Measurements from ENCODE around the gene GNA14. TPM values are rescaled to one million over a fixed set of nuclear protein-coding genes. Genes with fewer than 3 reads are reported as not detected.

GNA14 gene
- total RNA-seq, 2 donors from 2014 or later = 0.62 to 8.0 TPM

DNA sequence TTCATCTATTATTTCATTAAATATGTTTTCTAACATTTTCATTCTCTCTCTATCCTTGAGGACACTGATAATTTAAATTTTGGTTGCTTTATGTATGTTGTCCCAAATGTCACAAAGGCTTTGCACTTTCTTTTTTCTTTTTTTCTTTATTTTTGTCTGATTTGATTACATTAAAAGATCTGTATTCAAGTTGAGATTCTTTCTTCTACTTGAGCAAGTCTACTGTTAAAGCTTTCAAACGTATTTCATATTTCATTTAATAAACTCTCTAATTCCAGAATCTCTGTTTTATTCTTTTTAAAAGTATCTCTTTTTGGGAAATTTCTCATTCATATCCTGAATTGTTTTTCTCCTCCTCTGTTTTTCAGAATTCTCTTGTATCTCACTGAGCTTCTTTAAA is 106.5 kb downstream of the GNA14 start:
- H3K4me3 ChIP-seq (ENCODE audit: low read length) = no peak overlapping the region
- 82% methylated on average over 1 of the region's 1 CpG; no CpG with 5 or more reads in 1 of the 2 experiments for WGBS, 2 experiments (ENCODE audit: insufficient coverage in 1 of 2, insufficient read length in 1 of 2)
- H3K27ac ChIP-seq (ENCODE audit: low read depth, low read length) = no peak overlapping the region
- H3K27me3 ChIP-seq (ENCODE audit: control insufficient read depth, insufficient read depth, low read length, poor library complexity, severe bottlenecking) = no peaks in the 10 kb centered on the region
- TF ChIP-seq, protein P1, sequence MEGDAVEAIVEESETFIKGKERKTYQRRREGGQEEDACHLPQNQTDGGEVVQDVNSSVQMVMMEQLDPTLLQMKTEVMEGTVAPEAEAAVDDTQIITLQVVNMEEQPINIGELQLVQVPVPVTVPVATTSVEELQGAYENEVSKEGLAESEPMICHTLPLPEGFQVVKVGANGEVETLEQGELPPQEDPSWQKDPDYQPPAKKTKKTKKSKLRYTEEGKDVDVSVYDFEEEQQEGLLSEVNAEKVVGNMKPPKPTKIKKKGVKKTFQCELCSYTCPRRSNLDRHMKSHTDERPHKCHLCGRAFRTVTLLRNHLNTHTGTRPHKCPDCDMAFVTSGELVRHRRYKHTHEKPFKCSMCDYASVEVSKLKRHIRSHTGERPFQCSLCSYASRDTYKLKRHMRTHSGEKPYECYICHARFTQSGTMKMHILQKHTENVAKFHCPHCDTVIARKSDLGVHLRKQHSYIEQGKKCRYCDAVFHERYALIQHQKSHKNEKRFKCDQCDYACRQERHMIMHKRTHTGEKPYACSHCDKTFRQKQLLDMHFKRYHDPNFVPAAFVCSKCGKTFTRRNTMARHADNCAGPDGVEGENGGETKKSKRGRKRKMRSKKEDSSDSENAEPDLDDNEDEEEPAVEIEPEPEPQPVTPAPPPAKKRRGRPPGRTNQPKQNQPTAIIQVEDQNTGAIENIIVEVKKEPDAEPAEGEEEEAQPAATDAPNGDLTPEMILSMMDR (conservative IDR thresholded peaks at IDR 0.05) = no peak
- no peak for DNase-seq
- H3K4me1 ChIP-seq (ENCODE audit: control insufficient read depth, insufficient read depth, low read length) = no peaks in the 10 kb centered on the region
- no peak overlapping the region for H3K4me3 Mint-ChIP-seq
- H3K27me3 Mint-ChIP-seq (ENCODE audit: insufficient read depth) = no peaks in the 10 kb centered on the region
- peaks cover 6% of the 10 kb centered on the region for H3K36me3 Mint-ChIP-seq (ENCODE audit: low read depth)
- no peaks in the 10 kb centered on the region for H3K36me3 ChIP-seq (ENCODE audit: control insufficient read depth, insufficient read depth, low read length)
- no peak overlapping the region for H3K9ac ChIP-seq (ENCODE audit: extremely low read depth, low read length, poor library complexity, severe bottlenecking)
- peaks cover 39% of the 10 kb centered on the region for H3K9me3 Mint-ChIP-seq
- peaks cover 21% of the 10 kb centered on the region for H3K4me1 Mint-ChIP-seq
- H3K27ac Mint-ChIP-seq = no peak overlapping the region
- H3K9me3 ChIP-seq (ENCODE audit: control insufficient read depth, low read length) = peaks cover 34% of the 10 kb centered on the region

DNA sequence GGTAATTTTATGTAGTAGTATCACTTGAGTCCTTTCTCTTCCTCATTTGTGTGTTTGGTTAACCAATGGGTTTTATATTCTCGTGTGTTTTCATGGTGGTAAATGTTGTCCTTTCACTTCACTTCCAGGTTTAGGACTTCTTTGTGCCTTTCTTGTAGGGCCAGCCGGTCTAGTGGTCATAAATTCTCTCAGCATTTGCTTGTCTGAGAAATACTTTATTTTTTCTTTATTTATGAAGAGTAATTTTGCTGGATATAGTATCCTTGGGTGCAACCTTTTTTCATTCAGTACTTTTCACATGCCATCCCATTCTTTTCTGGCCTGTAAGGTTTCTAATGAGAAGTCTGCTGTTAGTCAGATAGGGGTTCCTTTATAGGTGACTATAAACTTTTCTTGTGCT is 107.1 kb downstream of the GNA14 start:
- no peaks in the 10 kb centered on the region for H3K36me3 ChIP-seq (ENCODE audit: control insufficient read depth, insufficient read depth, low read length)
- H3K4me3 ChIP-seq (ENCODE audit: low read length) = no peak overlapping the region
- no peaks in the 10 kb centered on the region for H3K27me3 Mint-ChIP-seq (ENCODE audit: insufficient read depth)
- no peak overlapping the region for H3K27ac Mint-ChIP-seq
- H3K4me1 Mint-ChIP-seq = peaks cover 17% of the 10 kb centered on the region
- no peak overlapping the region for H3K27ac ChIP-seq (ENCODE audit: low read depth, low read length)
- H3K4me1 ChIP-seq (ENCODE audit: control insufficient read depth, insufficient read depth, low read length) = no peaks in the 10 kb centered on the region
- TF ChIP-seq, protein P1 (conservative IDR thresholded peaks at IDR 0.05) = no peak
- no peak for DNase-seq
- no peak overlapping the region for H3K4me3 Mint-ChIP-seq
- no peaks in the 10 kb centered on the region for H3K27me3 ChIP-seq (ENCODE audit: control insufficient read depth, insufficient read depth, low read length, poor library complexity, severe bottlenecking)
- WGBS, 2 experiments (ENCODE audit: insufficient coverage in 1 of 2, insufficient read length in 1 of 2) = 95% methylated on average over 2 of the region's 2 CpGs; no CpG with 5 or more reads in 1 of the 2 experiments
- H3K9me3 Mint-ChIP-seq = peaks cover 39% of the 10 kb centered on the region
- no peak overlapping the region for H3K9ac ChIP-seq (ENCODE audit: extremely low read depth, low read length, poor library complexity, severe bottlenecking)
- H3K9me3 ChIP-seq (ENCODE audit: control insufficient read depth, low read length) = peaks cover 34% of the 10 kb centered on the region
- H3K36me3 Mint-ChIP-seq (ENCODE audit: low read depth) = peaks cover 6% of the 10 kb centered on the region

- Mint-ChIP-seq H3K27me3 (ENCODE audit: insufficient read depth) (no peaks in the 10 kb centered on the region), H3K27ac (peak overlapping the region; percentile 82), H3K9me3 (peaks cover 14% of the 10 kb centered on the region), H3K4me1 (peaks cover 42% of the 10 kb centered on the region), H3K36me3 (ENCODE audit: low read depth) (peaks cover 6% of the 10 kb centered on the region), H3K4me3 (no peak overlapping the region)
- Histone ChIP-seq H3K9ac (ENCODE audit: extremely low read depth, low read length, poor library complexity, severe bottlenecking) (no peak overlapping the region), H3K27me3 (ENCODE audit: control insufficient read depth, insufficient read depth, low read length, poor library complexity, severe bottlenecking) (no peaks in the 10 kb centered on the region), H3K4me3 (ENCODE audit: low read length) (peak overlapping the region; percentile 59), H3K4me1 (ENCODE audit: control insufficient read depth, insufficient read depth, low read length) (no peaks in the 10 kb centered on the region), H3K36me3 (ENCODE audit: control insufficient read depth, insufficient read depth, low read length) (no peaks in the 10 kb centered on the region), H3K9me3 (ENCODE audit: control insufficient read depth, low read length) (peaks cover 2% of the 10 kb centered on the region), H3K27ac (ENCODE audit: low read depth, low read length) (peak overlapping the region; percentile 71)
- 38 to 56% methylated on average over 6 to 7 of the region's 7 CpGs for WGBS, 2 experiments (ENCODE audit: insufficient coverage in 1 of 2, insufficient read length in 1 of 2)
- TF ChIP-seq, protein P1 (conservative IDR thresholded peaks at IDR 0.05) = peak; percentile 32
- DNase-seq = peak; percentile 83
These were observed 113.6 kb downstream of the GNA14 start for GRCh38 chr9:77534376-77535057.
